Naive B cell (primary cell): ENCODE data around the gene BLOC1S5. TPM values are rescaled to one million over a fixed set of nuclear protein-coding genes. Genes with fewer than 3 reads are reported as not detected.

Source experiments
- ATAC-seq, 2 donors: fragments of 150-1000 bp; cut with Tn5 transposase; 2 replicates each; pipeline ENCODE4 v1.10.0; 2021; ENCODE audit warnings: low read depth in 2 of 2, mild to moderate bottlenecking in 2 of 2, moderate library complexity in 2 of 2
- DNase-seq: peaks from one replicate; pipeline ENCODE4 v3.0.0; 2022
- H3K27ac Mint-ChIP-seq, 6 donors: one replicate each; pipeline ENCODE4 v1.8.0; 2020 to 2022; ENCODE audit warnings: mild to moderate bottlenecking in 6 of 6, mixed read lengths in 6 of 6, moderate library complexity in 5 of 6, inconsistent platforms in 2 of 6
- H3K27me3 Mint-ChIP-seq, 3 donors: one replicate each; pipeline ENCODE4 v1.8.0; 2021 to 2022; ENCODE audit warnings: mixed read lengths in 3 of 3, mild to moderate bottlenecking in 1 of 3
- H3K36me3 Mint-ChIP-seq, 2 donors: one replicate each; pipeline ENCODE4 v1.8.0; 2020 to 2022; ENCODE audit warnings: mixed read lengths in 2 of 2, inconsistent platforms in 1 of 2, mild to moderate bottlenecking in 1 of 2
- H3K4me1 Mint-ChIP-seq, 3 donors: one replicate each; pipeline ENCODE4 v1.8.0; 2020 to 2022; ENCODE audit warnings: mixed read lengths in 3 of 3, inconsistent platforms in 1 of 3, mild to moderate bottlenecking in 1 of 3, moderate library complexity in 1 of 3
- H3K4me3 Mint-ChIP-seq, 8 donors: one replicate each; pipeline ENCODE4 v1.8.0; 2020 to 2022; ENCODE audit warnings: mild to moderate bottlenecking in 8 of 8, mixed read lengths in 8 of 8, moderate library complexity in 8 of 8, inconsistent platforms in 2 of 8
- H3K9me3 Mint-ChIP-seq, 7 donors: one replicate each; pipeline ENCODE4 v1.8.0; 2020 to 2022; ENCODE audit warnings: mixed read lengths in 7 of 7, mild to moderate bottlenecking in 5 of 7, inconsistent platforms in 2 of 7, moderate library complexity in 1 of 7
- polyA plus RNA-seq, 6 donors: library from polyadenylated mRNA; unstranded; fragments of 300-500 nt; fragmentation: Illumina TruSeq; gene quantifications; one replicate each; pipeline ENCODE4 v1.2.3, GENCODE V29; 2021; ENCODE audit warnings: low read depth in 6 of 6

Gene BLOC1S5
- polyA plus RNA-seq, 6 donors from 2014 or later, result 20.1 to 52.2 (median 32.1) TPM

GRCh38 chr6:8017705-8018104 is 46.5 kb downstream of the BLOC1S5 start:
- ATAC-seq (peak in 1 of 2 donors; percentile 39), DNase-seq (no peak)
- H3K27me3 Mint-ChIP-seq, result no peaks in the 10 kb centered on the region
- peaks cover 10 to 18% of the 10 kb centered on the region in 2 donors for H3K36me3 Mint-ChIP-seq
- H3K27ac Mint-ChIP-seq, result peak overlapping the region in 3 of 6 donors; percentile 23 to 91 (median 65)
- H3K9me3 Mint-ChIP-seq, result no peaks in the 10 kb centered on the region
- H3K4me3 Mint-ChIP-seq, result peak overlapping the region in 2 of 8 donors; percentile 79 to 89
- H3K4me1 Mint-ChIP-seq, result peaks cover 3 to 19% (median 14%) of the 10 kb centered on the region in 3 donors

- no peak for DNase-seq
- H3K27ac Mint-ChIP-seq, result peak overlapping the region in 5 of 6 donors; percentile 19 to 91 (median 81)
- no peaks in the 10 kb centered on the region for H3K27me3 Mint-ChIP-seq
- ATAC-seq, result peak; percentile 30 to 82
- peak overlapping the region in 4 of 8 donors; percentile 4 to 89 (median 60) for H3K4me3 Mint-ChIP-seq
- no peaks in the 10 kb centered on the region for H3K9me3 Mint-ChIP-seq
- H3K36me3 Mint-ChIP-seq, result peaks cover 10 to 18% of the 10 kb centered on the region in 2 donors
- H3K4me1 Mint-ChIP-seq, result peaks cover 3 to 19% (median 14%) of the 10 kb centered on the region in 3 donors
Measured at GRCh38 chr6:8017276-8017701, 46.9 kb downstream of the BLOC1S5 start.

- H3K27ac Mint-ChIP-seq, result peak overlapping the region in 1 of 6 donors; percentile 11
- no peaks in the 10 kb centered on the region for H3K27me3 Mint-ChIP-seq
- DNase-seq (no peak), ATAC-seq (no peak)
- no peaks in the 10 kb centered on the region for H3K9me3 Mint-ChIP-seq
- H3K4me1 Mint-ChIP-seq, result peaks cover 3 to 19% (median 14%) of the 10 kb centered on the region in 3 donors
- H3K4me3 Mint-ChIP-seq, result peak overlapping the region in 1 of 8 donors; percentile 57
- peaks cover 4 to 8% of the 10 kb centered on the region in 2 donors for H3K36me3 Mint-ChIP-seq
Measured at GRCh38 chr6:8014947-8015346, 49.2 kb downstream of the BLOC1S5 start.

- H3K27me3 Mint-ChIP-seq, result no peaks in the 10 kb centered on the region
- no peak overlapping the region for H3K4me3 Mint-ChIP-seq
- peaks cover 3 to 16% (median 14%) of the 10 kb centered on the region in 3 donors for H3K4me1 Mint-ChIP-seq
- peaks cover 4 to 8% of the 10 kb centered on the region in 2 donors for H3K36me3 Mint-ChIP-seq
- no peaks in the 10 kb centered on the region for H3K9me3 Mint-ChIP-seq
- H3K27ac Mint-ChIP-seq, result no peak overlapping the region
- DNase-seq (no peak), ATAC-seq (no peak)
Measured at GRCh38 chr6:8013763-8014162, 50.4 kb downstream of the BLOC1S5 start.

- Mint-ChIP-seq H3K36me3 (peaks cover 0 to 4% of the 10 kb centered on the region in 2 donors), H3K4me1 (no peaks in the 10 kb centered on the region), H3K4me3 (no peak overlapping the region), H3K27ac (no peak overlapping the region), H3K9me3 (no peaks in the 10 kb centered on the region), H3K27me3 (no peaks in the 10 kb centered on the region)
- peak in 1 of 2 donors; percentile 32 for ATAC-seq
- peak; percentile 14 for DNase-seq
Measured at GRCh38 chr6:8006208-8006607, 58.0 kb downstream of the BLOC1S5 start.

GRCh38 chr6:8005136-8005535 is 59.1 kb downstream of the BLOC1S5 start:
- no peak overlapping the region for H3K27ac Mint-ChIP-seq
- no peaks in the 10 kb centered on the region for H3K36me3 Mint-ChIP-seq
- H3K27me3 Mint-ChIP-seq, result no peaks in the 10 kb centered on the region
- ATAC-seq (no peak), DNase-seq (no peak)
- no peak overlapping the region for H3K4me3 Mint-ChIP-seq
- H3K9me3 Mint-ChIP-seq, result no peaks in the 10 kb centered on the region
- no peaks in the 10 kb centered on the region for H3K4me1 Mint-ChIP-seq

- no peaks in the 10 kb centered on the region for H3K27me3 Mint-ChIP-seq
- H3K4me1 Mint-ChIP-seq, result peaks cover 7 to 10% (median 9%) of the 10 kb centered on the region in 3 donors
- no peak overlapping the region for H3K27ac Mint-ChIP-seq
- H3K36me3 Mint-ChIP-seq, result no peaks in the 10 kb centered on the region
- no peak overlapping the region for H3K4me3 Mint-ChIP-seq
- DNase-seq (no peak), ATAC-seq (no peak)
- no peaks in the 10 kb centered on the region for H3K9me3 Mint-ChIP-seq
Measured at GRCh38 chr6:8000636-8001035, 63.6 kb downstream of the BLOC1S5 start.

GRCh38 chr6:8000188-8000596 is 64.0 kb downstream of the BLOC1S5 start:
- no peaks in the 10 kb centered on the region for H3K36me3 Mint-ChIP-seq
- ATAC-seq (no peak), DNase-seq (no peak)
- no peaks in the 10 kb centered on the region for H3K27me3 Mint-ChIP-seq
- peaks cover 7 to 10% (median 9%) of the 10 kb centered on the region in 3 donors for H3K4me1 Mint-ChIP-seq
- no peaks in the 10 kb centered on the region for H3K9me3 Mint-ChIP-seq
- no peak overlapping the region for H3K4me3 Mint-ChIP-seq
- peak overlapping the region in 1 of 6 donors; percentile 21 for H3K27ac Mint-ChIP-seq

GRCh38 chr6:7999201-7999600 is 65.0 kb downstream of the BLOC1S5 start:
- H3K4me3 Mint-ChIP-seq, result no peak overlapping the region

GRCh38 chr6:7998103-7998725 is 66.0 kb downstream of the BLOC1S5 start:
- peaks cover 7 to 10% (median 9%) of the 10 kb centered on the region in 3 donors for H3K4me1 Mint-ChIP-seq
- no peaks in the 10 kb centered on the region for H3K27me3 Mint-ChIP-seq
- no peak overlapping the region for H3K27ac Mint-ChIP-seq
- no peaks in the 10 kb centered on the region for H3K36me3 Mint-ChIP-seq
- ATAC-seq, result peak; percentile 85 to 91
- peak overlapping the region in 1 of 8 donors; percentile 51 for H3K4me3 Mint-ChIP-seq
- peak; percentile 22 for DNase-seq
- H3K9me3 Mint-ChIP-seq, result peaks cover 0 to 2% (median 0%) of the 10 kb centered on the region in 7 donors

More at GRCh38 chr6:7999201-7999600, 65.0 kb downstream of the BLOC1S5 start:
- no peak for ATAC-seq
- Mint-ChIP-seq H3K36me3 (no peaks in the 10 kb centered on the region), H3K27ac (peak overlapping the region in 1 of 6 donors; percentile 40), H3K27me3 (no peaks in the 10 kb centered on the region), H3K4me1 (peaks cover 7 to 10% (median 9%) of the 10 kb centered on the region in 3 donors), H3K9me3 (no peaks in the 10 kb centered on the region)
- no peak for DNase-seq

- Mint-ChIP-seq H3K9me3 (peaks cover 0 to 2% (median 0%) of the 10 kb centered on the region in 7 donors), H3K4me1 (peaks cover 7 to 11% (median 10%) of the 10 kb centered on the region in 3 donors), H3K4me3 (no peak overlapping the region), H3K27ac (no peak overlapping the region), H3K36me3 (no peaks in the 10 kb centered on the region), H3K27me3 (no peaks in the 10 kb centered on the region)
- no peak for ATAC-seq
- DNase-seq, result no peak
Measured at GRCh38 chr6:7997286-7997685, 66.9 kb downstream of the BLOC1S5 start.

- no peak overlapping the region for H3K4me3 Mint-ChIP-seq
- no peak overlapping the region for H3K27ac Mint-ChIP-seq
- H3K27me3 Mint-ChIP-seq, result no peaks in the 10 kb centered on the region
- DNase-seq (no peak), ATAC-seq (no peak)
- H3K36me3 Mint-ChIP-seq, result no peaks in the 10 kb centered on the region
- H3K9me3 Mint-ChIP-seq, result peaks cover 0 to 2% (median 0%) of the 10 kb centered on the region in 7 donors
- peaks cover 12 to 18% (median 16%) of the 10 kb centered on the region in 3 donors for H3K4me1 Mint-ChIP-seq
Measured at GRCh38 chr6:7996538-7997111, 67.6 kb downstream of the BLOC1S5 start.

GRCh38 chr6:7993952-7994351 is 70.2 kb downstream of the BLOC1S5 start:
- H3K4me3 Mint-ChIP-seq, result no peak overlapping the region
- peak overlapping the region in 1 of 6 donors; percentile 57 for H3K27ac Mint-ChIP-seq
- DNase-seq (no peak), ATAC-seq (no peak)
- H3K27me3 Mint-ChIP-seq, result no peaks in the 10 kb centered on the region
- peaks cover 12 to 19% (median 16%) of the 10 kb centered on the region in 3 donors for H3K4me1 Mint-ChIP-seq
- H3K9me3 Mint-ChIP-seq, result peaks cover 0 to 2% (median 0%) of the 10 kb centered on the region in 7 donors
- no peaks in the 10 kb centered on the region for H3K36me3 Mint-ChIP-seq

GRCh38 chr6:7993399-7993798 is 70.8 kb downstream of the BLOC1S5 start:
- Mint-ChIP-seq H3K36me3 (no peaks in the 10 kb centered on the region), H3K4me3 (no peak overlapping the region), H3K27me3 (no peaks in the 10 kb centered on the region), H3K9me3 (peaks cover 0 to 2% (median 0%) of the 10 kb centered on the region in 7 donors), H3K4me1 (peaks cover 10 to 15% (median 13%) of the 10 kb centered on the region in 3 donors), H3K27ac (no peak overlapping the region)
- ATAC-seq (no peak), DNase-seq (no peak)
